HCT116 (cell line): Measurements from ENCODE around the gene RNF220. TPM values are rescaled to one million over a fixed set of nuclear protein-coding genes. Genes with fewer than 3 reads are reported as not detected.

ENCODE experiments used
- ATAC-seq: fragments of 200-7000 bp; cut with Tn5 transposase; 2 replicates; pipeline ENCODE4 v1.9.1; 2020; ENCODE audit warnings: mild to moderate bottlenecking, moderate library complexity
- BruUV-seq: library from RNA; stranded (reverse); fragments of 400-500 nt; replicated peaks from 2 replicates; lab custom pipeline; 2021; lab: Mats Ljungman, UMichigan
- CTCF ChIA-PET: fragments of 300-600 bp; sonication (Branson Sonifier 250); formaldehyde crosslinking; loops from one replicate; lab custom pipeline; 2021; ENCODE audit warnings: antibody characterized with exemption; lab: Charles Lee
- POLR2A ChIA-PET: fragments of 300-600, 350-600 bp; sonication (Branson Sonifier 250); formaldehyde crosslinking; loops from one replicate; lab custom pipeline; 2021; ENCODE audit warnings: antibody characterized with exemption; lab: Charles Lee
- RAD21 ChIA-PET, 2 experiments: fragments of 300-600 bp; sonication (Branson Sonifier 250); formaldehyde crosslinking; loops; one replicate each; lab custom pipeline; 2023; ENCODE audit warnings: low total read pairs in 2 of 2; ENCODE audit not compliant: uncharacterized antibody in 2 of 2, unreplicated experiment in 2 of 2, low non-redundant PET in 1 of 2; lab: Charles Lee
- DNase-seq: peaks from one replicate; pipeline ENCODE4 v3.0.0-alpha.2; 2010; ENCODE audit warnings: low read depth, low spot score
- H2AFZ ChIP-seq: fragments of 200-600 bp; shearing (Covaris generic), sonication (generic); 2 replicates; pipeline ENCODE4 v1.6.1; 2017; ENCODE audit warnings: low read depth, mixed run types, mixed read lengths, antibody characterized with exemption, low read length; ENCODE audit not compliant: poor library complexity, severe bottlenecking
- H3K27ac ChIP-seq: 2 replicates; pipeline ENCODE4 v1.5.1; 2012; ENCODE audit warnings: low read depth, low read length
- H3K27me3 ChIP-seq: fragments of 200-600 bp; sonication (generic); 2 replicates; pipeline ENCODE4 v1.6.1; 2016; ENCODE audit warnings: mixed run types, low read length, mixed read lengths; ENCODE audit not compliant: insufficient read depth
- H3K36me3 ChIP-seq, 2 experiments: fragments of 200-500 bp in 1 of 2; fragments of 200-600 bp in 1 of 2; sonication (Bioruptor generic) in 1 of 2; sonication (generic) in 1 of 2; 2 replicates each; pipeline versions ENCODE4 v1.5.1 to v1.6.1; 2014 to 2016; ENCODE audit warnings: low read length in 2 of 2, inconsistent platforms in 1 of 2, mixed read lengths in 1 of 2, mixed run types in 1 of 2; ENCODE audit not compliant: insufficient read depth in 2 of 2, control insufficient read depth in 1 of 2
- H3K4me1 ChIP-seq, 2 experiments: fragments of 200-600 bp in 1 of 2; sonication (generic) in 1 of 2; 2 replicates each; pipeline versions ENCODE4 v1.5.1 to v1.6.1; 2012 to 2017; ENCODE audit warnings: low read length in 2 of 2, inconsistent platforms in 1 of 2, mild to moderate bottlenecking in 1 of 2, mixed read lengths in 1 of 2, mixed run types in 1 of 2, moderate library complexity in 1 of 2; ENCODE audit not compliant: insufficient read depth in 2 of 2, control insufficient read depth in 1 of 2
- H3K4me2 ChIP-seq: fragments of 200-600 bp; sonication (generic); 2 replicates; pipeline ENCODE4 v1.6.1; 2017; ENCODE audit warnings: mixed run types, low read length, mixed read lengths
- H3K4me3 ChIP-seq, 2 experiments: fragments of 200-600 bp in 1 of 2; sonication (generic) in 1 of 2; replicated peaks in 1 of 2; 2 replicates each; pipeline ENCODE4 v1.5.1; 2011 to 2016; ENCODE audit warnings: low read length in 2 of 2, control low read depth in 1 of 2, low read depth in 1 of 2, mild to moderate bottlenecking in 1 of 2, mixed read lengths in 1 of 2, mixed run types in 1 of 2
- H3K79me2 ChIP-seq: fragments of 200-600 bp; sonication (generic); 2 replicates; pipeline ENCODE4 v1.6.1; 2017; ENCODE audit warnings: mild to moderate bottlenecking, mixed run types, low read length, moderate library complexity, mixed read lengths; ENCODE audit not compliant: insufficient read depth
- H3K9ac ChIP-seq: fragments of 200-600 bp; sonication (generic); 2 replicates; pipeline ENCODE4 v1.6.1; 2016; ENCODE audit warnings: low read length, mixed read lengths
- H3K9me2 ChIP-seq: fragments of 200-600 bp; sonication (generic), shearing (Covaris generic); 2 replicates; pipeline ENCODE4 v1.6.1; 2017; ENCODE audit warnings: mixed run types, mild to moderate bottlenecking, moderate library complexity; ENCODE audit not compliant: insufficient read depth
- H3K9me3 ChIP-seq, 2 experiments: fragments of 200-500 bp in 1 of 2; fragments of 200-600 bp in 1 of 2; sonication (Bioruptor generic) in 1 of 2; sonication (generic) in 1 of 2; 2 replicates each; pipeline ENCODE4 v1.6.1; 2014 to 2017; ENCODE audit warnings: low read length in 2 of 2, mixed read lengths in 2 of 2, inconsistent platforms in 1 of 2, low read depth in 1 of 2, mild to moderate bottlenecking in 1 of 2, mixed run types in 1 of 2, moderate library complexity in 1 of 2; ENCODE audit not compliant: control insufficient read depth in 1 of 2, insufficient read depth in 1 of 2
- H4K20me1 ChIP-seq: fragments of 200-600 bp; sonication (generic), shearing (Covaris generic); 2 replicates; pipeline ENCODE4 v1.6.1; 2017; ENCODE audit warnings: mixed run types, mild to moderate bottlenecking, moderate library complexity; ENCODE audit not compliant: insufficient read depth
- CBX3 ChIP-seq: IDR thresholded peaks from 2 replicates; pipeline ENCODE4 v1.6.1; 2012; ENCODE audit warnings: low read depth
- EGR1 ChIP-seq: IDR thresholded peaks from 2 replicates; pipeline ENCODE4 v1.6.1; 2012; ENCODE audit warnings: low read depth
- EZH2phosphoT487 ChIP-seq: fragments of 200-600 bp; IDR thresholded peaks from 2 replicates; pipeline ENCODE4 v1.6.1; 2018; ENCODE audit warnings: antibody characterized with exemption, borderline replicate concordance
- FOSL1 ChIP-seq: IDR thresholded peaks from 2 replicates; pipeline ENCODE4 v1.6.1; 2012; ENCODE audit warnings: low read depth
- JUND ChIP-seq: IDR thresholded peaks from 2 replicates; pipeline ENCODE4 v1.6.1; 2012
- POLR2A ChIP-seq: IDR thresholded peaks from 2 replicates; pipeline ENCODE4 v1.7.0; 2011; ENCODE audit warnings: borderline replicate concordance; ENCODE audit not compliant: insufficient read depth, insufficient read length; ENCODE audit errors: extremely low read depth
- POLR2AphosphoS5 ChIP-seq: IDR thresholded peaks from 2 replicates; pipeline ENCODE4 v1.6.1; 2011; ENCODE audit warnings: mild to moderate bottlenecking, low read depth, low read length, moderate library complexity
- SRF ChIP-seq: IDR thresholded peaks from 2 replicates; pipeline ENCODE4 v1.6.1; 2012; ENCODE audit warnings: low read depth
- YY1 ChIP-seq: IDR thresholded peaks from 2 replicates; pipeline ENCODE4 v1.6.1; 2011; ENCODE audit warnings: low read length, low read depth, moderate library complexity, mild to moderate bottlenecking; ENCODE audit not compliant: insufficient replicate concordance; ENCODE audit errors: extremely low read depth
- ZFX ChIP-seq: fragments of 450-650 bp; IDR thresholded peaks from 2 replicates; pipeline ENCODE4 v1.6.1; 2017
- ZNF274 ChIP-seq: fragments of 200-500 bp; sonication (Bioruptor generic); IDR thresholded peaks from 2 replicates; pipeline ENCODE4 v1.6.1; 2014; ENCODE audit warnings: mild to moderate bottlenecking, low read depth, low read length, inconsistent platforms
- intact Hi-C: fragments of 100-400 bp; cut with micrococcal nuclease; formaldehyde crosslinking; loops from 2 replicates; pipeline ENCODE4 v1.10.0; 2022
- total RNA-seq: library from RNA; stranded (reverse); gene quantifications from one replicate; pipeline ENCODE4 v1.2.1, GENCODE V29; 2021; ENCODE audit not compliant: unreplicated experiment
- TF ChIP-seq, protein P1 (sequence below): IDR thresholded peaks from 2 replicates; pipeline ENCODE4 v1.6.1; 2011; ENCODE audit warnings: mild to moderate bottlenecking, low read length, moderate library complexity; ENCODE audit not compliant: insufficient replicate concordance; ENCODE audit errors: extremely low read depth
- TF ChIP-seq, protein P2 (sequence below), 3 experiments: fragments of 200-600 bp in 1 of 3; sonication (generic) in 1 of 3; IDR thresholded peaks in 2 of 3; conservative IDR thresholded peaks in 1 of 3; 2 replicates each; pipeline ENCODE4 v1.5.1; 2012 to 2017; ENCODE audit warnings: low read depth in 2 of 3, low read length in 2 of 3, antibody characterized with exemption in 1 of 3, borderline replicate concordance in 1 of 3, control low read depth in 1 of 3, mild to moderate bottlenecking in 1 of 3, mixed read lengths in 1 of 3, mixed run types in 1 of 3, moderate library complexity in 1 of 3; ENCODE audit not compliant: insufficient read depth in 1 of 3
- TF ChIP-seq, protein P3 (sequence below): IDR thresholded peaks from 2 replicates; pipeline ENCODE4 v1.6.1; 2012
- TF ChIP-seq, protein P4 (sequence below): IDR thresholded peaks from 2 replicates; pipeline ENCODE4 v1.6.1; 2012

RNF220 gene
- total RNA-seq, 1 experiment from 2014 or later = 84.5 TPM

DNA sequence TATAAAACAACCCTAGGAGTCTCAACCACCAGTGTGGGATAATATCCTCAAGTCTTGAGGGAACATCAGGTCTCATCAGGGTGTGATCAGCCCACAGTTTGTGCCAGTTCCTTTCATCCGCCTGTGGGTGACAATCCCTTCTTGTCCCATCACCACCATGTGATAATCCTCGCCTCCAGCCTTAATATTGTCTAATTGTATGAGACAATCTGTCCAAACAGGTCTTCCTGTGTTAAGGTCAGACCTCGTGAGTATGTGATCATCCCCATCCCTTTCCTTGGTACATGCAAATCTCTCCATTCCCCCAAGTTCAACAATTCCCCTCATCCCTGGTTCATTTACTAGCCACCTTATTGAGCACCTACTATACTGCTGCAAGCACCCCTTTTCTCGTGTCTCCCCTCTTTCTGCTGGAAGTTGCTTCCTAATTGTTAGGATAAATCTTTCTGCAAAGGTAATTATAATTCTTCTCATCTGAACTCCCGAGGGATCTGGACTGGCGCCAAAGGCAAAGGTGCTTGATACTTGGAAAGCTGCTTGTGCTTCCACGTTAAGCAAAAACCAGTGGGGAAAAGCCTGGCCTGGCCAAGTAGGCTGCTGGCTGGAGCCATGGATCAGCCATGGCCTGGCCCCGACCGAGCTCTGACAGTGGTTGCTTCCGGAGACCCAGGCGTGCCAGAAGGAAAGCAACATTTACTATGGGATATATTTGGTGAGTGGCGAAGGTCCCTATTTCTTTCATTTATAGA, 92.5 kb downstream of the RNF220 start:
- Histone ChIP-seq H3K79me2 (no peaks in the 10 kb centered on the region), H3K4me3 (no peak overlapping the region)
- no peak for ATAC-seq

DNA sequence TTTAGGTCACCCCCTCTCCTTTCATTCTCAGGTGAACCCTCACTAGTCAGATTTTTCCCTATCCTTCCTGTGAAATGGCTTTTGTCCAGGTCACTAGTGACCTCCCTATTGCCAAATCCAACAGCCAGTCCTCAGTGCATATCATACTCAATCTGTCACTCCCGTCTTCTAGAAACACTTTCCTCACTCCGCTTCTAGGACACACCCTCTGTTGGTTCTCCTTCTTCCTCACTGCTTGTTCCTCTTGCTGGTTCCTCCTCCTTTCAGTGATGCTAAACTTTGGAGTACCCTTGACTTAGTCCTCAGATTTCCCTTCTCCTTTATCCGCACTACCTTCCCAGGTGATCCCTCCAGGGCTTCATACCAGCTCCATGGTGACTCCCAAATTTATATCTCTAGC, 94.3 kb downstream of the RNF220 start:
- ChIA-PET CTCF (no interaction called here), RAD21 (no interaction called here), POLR2A (no interaction called here)
- no peaks in the 10 kb centered on the region for H3K36me3 ChIP-seq
- intact Hi-C loops = no loop called here
- H3K4me2 ChIP-seq = no peak overlapping the region
- H3K9me3 ChIP-seq = no peaks in the 10 kb centered on the region
- no peak overlapping the region for H3K9ac ChIP-seq
- ATAC-seq = no peak
- no peaks in the 10 kb centered on the region for H3K9me2 ChIP-seq
- H3K4me3 ChIP-seq = no peak overlapping the region
- H3K79me2 ChIP-seq = no peaks in the 10 kb centered on the region
- H3K4me1 ChIP-seq = no peaks in the 10 kb centered on the region
- H4K20me1 ChIP-seq = no peaks in the 10 kb centered on the region
- H3K27me3 ChIP-seq = peaks cover 1% of the 10 kb centered on the region; the same call in 1 of the 2 replicates
- no peak for DNase-seq
- no TSS peak for BruUV-seq
- no peak overlapping the region for H2AFZ ChIP-seq
- no peak overlapping the region for H3K27ac ChIP-seq
- TF ChIP-seq, protein P1, sequence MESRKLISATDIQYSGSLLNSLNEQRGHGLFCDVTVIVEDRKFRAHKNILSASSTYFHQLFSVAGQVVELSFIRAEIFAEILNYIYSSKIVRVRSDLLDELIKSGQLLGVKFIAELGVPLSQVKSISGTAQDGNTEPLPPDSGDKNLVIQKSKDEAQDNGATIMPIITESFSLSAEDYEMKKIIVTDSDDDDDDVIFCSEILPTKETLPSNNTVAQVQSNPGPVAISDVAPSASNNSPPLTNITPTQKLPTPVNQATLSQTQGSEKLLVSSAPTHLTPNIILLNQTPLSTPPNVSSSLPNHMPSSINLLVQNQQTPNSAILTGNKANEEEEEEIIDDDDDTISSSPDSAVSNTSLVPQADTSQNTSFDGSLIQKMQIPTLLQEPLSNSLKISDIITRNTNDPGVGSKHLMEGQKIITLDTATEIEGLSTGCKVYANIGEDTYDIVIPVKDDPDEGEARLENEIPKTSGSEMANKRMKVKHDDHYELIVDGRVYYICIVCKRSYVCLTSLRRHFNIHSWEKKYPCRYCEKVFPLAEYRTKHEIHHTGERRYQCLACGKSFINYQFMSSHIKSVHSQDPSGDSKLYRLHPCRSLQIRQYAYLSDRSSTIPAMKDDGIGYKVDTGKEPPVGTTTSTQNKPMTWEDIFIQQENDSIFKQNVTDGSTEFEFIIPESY = no peak
- TF ChIP-seq, protein P2, sequence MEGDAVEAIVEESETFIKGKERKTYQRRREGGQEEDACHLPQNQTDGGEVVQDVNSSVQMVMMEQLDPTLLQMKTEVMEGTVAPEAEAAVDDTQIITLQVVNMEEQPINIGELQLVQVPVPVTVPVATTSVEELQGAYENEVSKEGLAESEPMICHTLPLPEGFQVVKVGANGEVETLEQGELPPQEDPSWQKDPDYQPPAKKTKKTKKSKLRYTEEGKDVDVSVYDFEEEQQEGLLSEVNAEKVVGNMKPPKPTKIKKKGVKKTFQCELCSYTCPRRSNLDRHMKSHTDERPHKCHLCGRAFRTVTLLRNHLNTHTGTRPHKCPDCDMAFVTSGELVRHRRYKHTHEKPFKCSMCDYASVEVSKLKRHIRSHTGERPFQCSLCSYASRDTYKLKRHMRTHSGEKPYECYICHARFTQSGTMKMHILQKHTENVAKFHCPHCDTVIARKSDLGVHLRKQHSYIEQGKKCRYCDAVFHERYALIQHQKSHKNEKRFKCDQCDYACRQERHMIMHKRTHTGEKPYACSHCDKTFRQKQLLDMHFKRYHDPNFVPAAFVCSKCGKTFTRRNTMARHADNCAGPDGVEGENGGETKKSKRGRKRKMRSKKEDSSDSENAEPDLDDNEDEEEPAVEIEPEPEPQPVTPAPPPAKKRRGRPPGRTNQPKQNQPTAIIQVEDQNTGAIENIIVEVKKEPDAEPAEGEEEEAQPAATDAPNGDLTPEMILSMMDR (IDR thresholded peaks at IDR 0.05 in 2 of 3, conservative IDR thresholded peaks at IDR 0.05 in 1 of 3; ENCODE audit: borderline replicate concordance in 1 of 3, insufficient read depth in 1 of 3, low read depth in 2 of 3, low read length in 2 of 3) = no peak
- no peak for TF ChIP-seq EGR1
- TF ChIP-seq, protein P3, sequence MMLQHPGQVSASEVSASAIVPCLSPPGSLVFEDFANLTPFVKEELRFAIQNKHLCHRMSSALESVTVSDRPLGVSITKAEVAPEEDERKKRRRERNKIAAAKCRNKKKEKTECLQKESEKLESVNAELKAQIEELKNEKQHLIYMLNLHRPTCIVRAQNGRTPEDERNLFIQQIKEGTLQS = no peak
- TF ChIP-seq FOSL1 = no peak
- TF ChIP-seq EZH2phosphoT487 = no peak
- no peak for TF ChIP-seq SRF
- TF ChIP-seq CBX3 = no peak
- no peak for TF ChIP-seq ZFX
- no peak for TF ChIP-seq YY1
- TF ChIP-seq JUND = no peak
- no peak for TF ChIP-seq POLR2A
- TF ChIP-seq, protein P4, sequence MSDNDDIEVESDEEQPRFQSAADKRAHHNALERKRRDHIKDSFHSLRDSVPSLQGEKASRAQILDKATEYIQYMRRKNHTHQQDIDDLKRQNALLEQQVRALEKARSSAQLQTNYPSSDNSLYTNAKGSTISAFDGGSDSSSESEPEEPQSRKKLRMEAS = no peak
- TF ChIP-seq POLR2AphosphoS5 = no peak
- no peak for TF ChIP-seq ZNF274

More for the DNA sequence above, 92.5 kb downstream of the RNF220 start:
- no peak for TF ChIP-seq ZNF274
- TF ChIP-seq, protein P4 = no peak
- Histone ChIP-seq H2AFZ (no peak overlapping the region), H3K27ac (no peak overlapping the region), H3K4me2 (no peak overlapping the region), H3K4me1 (no peaks in the 10 kb centered on the region), H3K9ac (no peak overlapping the region), H3K9me3 (no peaks in the 10 kb centered on the region), H4K20me1 (no peaks in the 10 kb centered on the region), H3K9me2 (no peaks in the 10 kb centered on the region), H3K36me3 (no peaks in the 10 kb centered on the region), H3K27me3 (peaks cover 3% of the 10 kb centered on the region; the same call in 1 of the 2 replicates)
- RAD21 ChIA-PET = no interaction called here
- POLR2A ChIA-PET = no interaction called here
- no TSS peak for BruUV-seq
- CTCF ChIA-PET = no interaction called here
- DNase-seq = no peak
- intact Hi-C loops = no loop called here
